SU-DHL-6 (cell line): Measurements from ENCODE around the gene ALG2.
"Not testable (repeated sequence)": the region's sequence is repeated elsewhere in the genome, so short reads cannot be mapped to it uniquely, and the experiment has no call there.

ENCODE experiments used
- H2AFZ ChIP-seq: fragments of 200-600 bp; sonication (generic); 2 replicates; pipeline ENCODE4 v1.6.1; 2014; ENCODE audit warnings: low read depth, mild to moderate bottlenecking, moderate library complexity, mixed read lengths, antibody characterized with exemption, low read length; ENCODE audit not compliant: severe bottlenecking
- H3F3A ChIP-seq: fragments of 200-600 bp; shearing (Covaris generic); 2 replicates; pipeline ENCODE4 v1.6.0; 2016; ENCODE audit warnings: antibody characterized with exemption, mild to moderate bottlenecking; ENCODE audit not compliant: insufficient read depth
- H3K27ac ChIP-seq: fragments of 200-600 bp; sonication (generic); 2 replicates; pipeline ENCODE4 v1.5.1; 2016; ENCODE audit warnings: low read depth, mild to moderate bottlenecking, low read length, moderate library complexity, mixed read lengths
- H3K27me3 ChIP-seq: fragments of 200-600 bp; sonication (generic), shearing (Covaris generic); 2 replicates; pipeline ENCODE4 v1.6.0; 2014; ENCODE audit warnings: mild to moderate bottlenecking, low read length
- H3K36me3 ChIP-seq: fragments of 200-600 bp; sonication (generic); 2 replicates; pipeline ENCODE4 v1.6.1; 2014; ENCODE audit warnings: mild to moderate bottlenecking, low read length, mixed read lengths
- H3K4me2 ChIP-seq: fragments of 300-600, 200-600 bp; shearing (Covaris generic), sonication (generic); 2 replicates; pipeline ENCODE4 v1.6.0; 2014; ENCODE audit warnings: low read length, low read depth, mild to moderate bottlenecking; ENCODE audit not compliant: poor library complexity, severe bottlenecking
- H3K4me3 ChIP-seq: fragments of 200-600 bp; sonication (generic); 2 replicates; pipeline ENCODE4 v1.5.1; 2014; ENCODE audit warnings: antibody characterized with exemption, low read length, mild to moderate bottlenecking, mixed read lengths; ENCODE audit not compliant: insufficient read depth, poor library complexity, severe bottlenecking
- H3K79me2 ChIP-seq: fragments of 200-600 bp; sonication (generic); 2 replicates; pipeline ENCODE4 v1.6.1; 2014; ENCODE audit warnings: mild to moderate bottlenecking, low read length, moderate library complexity; ENCODE audit not compliant: insufficient read depth
- H3K9ac ChIP-seq: fragments of 200-600 bp; sonication (generic); 2 replicates; pipeline ENCODE4 v1.7.0; 2014; ENCODE audit warnings: mild to moderate bottlenecking, low read length
- H3K9me2 ChIP-seq: fragments of 200-600 bp; sonication (generic); replicated peaks from 2 replicates; pipeline ENCODE4 v1.6.1; 2014; ENCODE audit warnings: low read length; ENCODE audit not compliant: insufficient read depth
- H3K9me3 ChIP-seq: fragments of 200-600 bp; sonication (generic); 2 replicates; pipeline ENCODE4 v1.6.1; 2014; ENCODE audit warnings: low read length, mixed read lengths; ENCODE audit not compliant: insufficient read depth
- H4K20me1 ChIP-seq: fragments of 200-600 bp; sonication (generic); 2 replicates; pipeline ENCODE4 v1.6.1; 2014; ENCODE audit warnings: low read depth, mild to moderate bottlenecking, antibody characterized with exemption, low read length, moderate library complexity, mixed read lengths
- CTCF ChIP-seq: fragments of 200-600 bp; sonication (generic); IDR thresholded peaks from one replicate; pipeline ENCODE4 v1.5.1; 2017; ENCODE audit warnings: antibody characterized with exemption, mild to moderate bottlenecking, low read length, moderate library complexity; ENCODE audit not compliant: insufficient read depth, poor library complexity, severe bottlenecking
- EZH2phosphoT487 ChIP-seq: fragments of 200-600 bp; sonication (generic), shearing (Covaris generic); conservative IDR thresholded peaks from 2 replicates; pipeline ENCODE4 v1.6.1; 2018; ENCODE audit warnings: mild to moderate bottlenecking, antibody characterized with exemption, low read length, moderate library complexity, mixed read lengths

Gene ALG2

DNA sequence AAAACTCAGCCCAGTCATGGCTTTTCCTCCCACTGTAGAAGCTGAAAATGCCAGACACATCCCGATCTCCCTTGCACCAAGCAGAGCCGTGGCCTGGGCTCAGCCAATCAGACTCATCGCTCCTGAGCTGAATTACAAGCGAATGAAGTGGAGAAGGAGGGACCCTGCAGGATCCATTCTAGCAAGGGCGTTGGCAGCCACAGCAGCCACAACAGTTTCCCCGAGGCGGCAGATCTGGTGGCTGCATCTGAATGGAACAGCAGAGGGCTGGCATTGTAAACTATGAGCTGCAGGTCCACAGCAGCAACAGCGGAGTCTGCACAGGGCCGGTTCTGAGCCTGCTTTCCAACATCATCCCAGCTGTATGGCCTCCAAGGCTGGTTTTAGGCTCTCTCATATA is 23.8 kb downstream of the ALG2 start:
- no peak overlapping the region for H3K27ac ChIP-seq
- no peaks in the 10 kb centered on the region for H3K27me3 ChIP-seq
- H3K79me2 ChIP-seq: no peaks in the 10 kb centered on the region
- no peak for TF ChIP-seq EZH2phosphoT487
- TF ChIP-seq CTCF: no peak
- no peaks in the 10 kb centered on the region for H3K9me2 ChIP-seq
- no peak overlapping the region for H2AFZ ChIP-seq
- H3K9ac ChIP-seq: no peak overlapping the region
- H3K4me2 ChIP-seq: no peak overlapping the region
- no peaks in the 10 kb centered on the region for H3F3A ChIP-seq
- no peak overlapping the region for H3K4me3 ChIP-seq
- no peaks in the 10 kb centered on the region for H3K9me3 ChIP-seq
- no peaks in the 10 kb centered on the region for H3K36me3 ChIP-seq
- no peaks in the 10 kb centered on the region for H4K20me1 ChIP-seq

DNA sequence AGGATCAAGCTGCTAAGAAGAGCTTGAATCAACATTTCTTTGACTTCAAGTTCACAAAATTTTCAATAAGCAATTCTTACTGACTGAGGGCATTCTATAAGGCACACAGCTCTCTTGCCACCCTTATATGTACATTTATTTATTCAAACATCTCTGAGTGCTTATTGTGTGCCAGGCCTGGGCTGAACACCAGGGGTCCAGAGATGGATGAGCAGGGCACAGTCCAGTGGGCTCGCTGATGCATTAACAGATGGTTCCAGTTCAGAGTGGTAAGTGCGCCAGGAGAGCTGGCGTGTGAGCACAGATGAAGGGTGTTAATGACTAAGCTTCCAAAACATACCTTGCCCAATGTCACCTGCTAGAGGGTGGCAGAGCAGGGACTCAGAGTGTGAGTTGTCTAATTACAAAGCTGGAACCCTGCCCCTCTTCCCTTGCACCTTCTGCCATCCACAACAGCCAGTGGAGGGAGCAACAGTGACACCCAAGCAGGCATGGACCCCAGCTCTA is 24.6 kb downstream of the ALG2 start:
- no peak overlapping the region for H2AFZ ChIP-seq
- H3F3A ChIP-seq: no peaks in the 10 kb centered on the region
- H3K27ac ChIP-seq: no peak overlapping the region
- no peak overlapping the region for H3K4me3 ChIP-seq
- H3K9me3 ChIP-seq: no peaks in the 10 kb centered on the region
- no peaks in the 10 kb centered on the region for H3K79me2 ChIP-seq
- H3K36me3 ChIP-seq: no peaks in the 10 kb centered on the region
- no peak overlapping the region for H3K4me2 ChIP-seq
- no peaks in the 10 kb centered on the region for H3K9me2 ChIP-seq
- H3K9ac ChIP-seq: no peak overlapping the region
- no peak for TF ChIP-seq EZH2phosphoT487
- TF ChIP-seq CTCF: no peak
- H3K27me3 ChIP-seq: no peaks in the 10 kb centered on the region
- H4K20me1 ChIP-seq: no peaks in the 10 kb centered on the region

- not testable (repeated sequence) for H3K27ac ChIP-seq, H3K9ac ChIP-seq, H2AFZ ChIP-seq, H3K27me3 ChIP-seq, H3K4me2 ChIP-seq, H3K9me3 ChIP-seq, H3F3A ChIP-seq, H3K79me2 ChIP-seq, H3K36me3 ChIP-seq, H3K4me3 ChIP-seq, H3K9me2 ChIP-seq, H4K20me1 ChIP-seq
These were observed 25.3 kb downstream of the ALG2 start for GRCh38 chr9:99196484-99196883.

DNA sequence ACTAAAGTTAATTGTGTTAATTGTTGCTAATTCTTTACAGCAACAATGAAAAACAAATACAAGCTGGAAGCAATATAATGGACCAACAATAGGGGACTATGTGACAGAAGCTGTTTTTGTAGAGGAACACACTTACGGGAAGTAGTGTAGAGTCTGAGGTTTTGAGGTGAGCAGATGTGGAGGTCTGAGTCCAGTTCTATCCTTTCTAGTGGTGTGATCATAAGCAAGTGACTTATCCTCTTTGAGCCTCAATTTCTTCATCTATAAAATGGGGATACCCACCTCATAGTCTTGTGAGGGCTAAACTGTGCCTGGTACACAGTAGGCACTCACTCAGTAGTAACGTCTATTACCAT is 28.3 kb downstream of the ALG2 start:
- Histone ChIP-seq H3K4me2 (no peak overlapping the region), H3F3A (no peaks in the 10 kb centered on the region), H3K9me3 (no peaks in the 10 kb centered on the region), H4K20me1 (no peaks in the 10 kb centered on the region), H2AFZ (no peak overlapping the region), H3K79me2 (no peaks in the 10 kb centered on the region), H3K36me3 (no peaks in the 10 kb centered on the region), H3K27me3 (no peaks in the 10 kb centered on the region), H3K27ac (no peak overlapping the region), H3K9ac (no peak overlapping the region), H3K9me2 (no peaks in the 10 kb centered on the region), H3K4me3 (no peak overlapping the region)
- TF ChIP-seq CTCF (no peak), EZH2phosphoT487 (no peak)
